Measurements from ENCODE around the gene HMOX1. TPM values are rescaled to one million over a fixed set of nuclear protein-coding genes. Genes with fewer than 3 reads are reported as not detected.
"Not testable (repeated sequence)": the region's sequence is repeated elsewhere in the genome, so short reads cannot be mapped to it uniquely, and the experiment has no call there.

The HMOX1 gene
- total and polyA plus RNA-seq, 12 donors, result 1.6 to 68.0 (median 4.2) TPM

DNA sequence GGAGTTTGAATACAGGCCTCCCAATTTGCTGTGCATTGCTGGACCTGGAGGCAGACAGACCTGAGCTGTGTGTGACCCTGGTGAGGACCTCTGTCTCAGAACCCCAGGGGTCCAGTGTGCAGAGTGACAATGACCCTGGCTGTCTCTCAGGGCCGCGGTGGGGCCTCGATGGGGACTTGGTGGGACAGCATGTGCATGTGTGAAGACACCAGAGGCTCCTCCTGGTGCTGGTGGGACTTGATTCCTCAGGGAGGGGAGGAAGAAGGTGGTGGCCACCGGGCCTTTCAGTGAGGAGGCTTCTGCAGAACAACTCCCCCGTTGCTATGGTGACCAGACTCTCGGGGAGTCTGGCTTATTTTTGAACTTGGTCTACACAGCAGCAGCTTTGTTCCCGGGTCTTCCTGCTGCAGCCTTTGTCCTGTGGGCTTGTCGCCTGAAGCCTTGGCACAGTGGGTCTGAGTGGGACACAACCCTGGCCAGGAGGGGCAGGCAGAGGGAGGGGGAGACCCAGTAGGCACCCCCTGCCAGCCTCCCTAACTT, 54.4 kb downstream of the HMOX1 start:
- no peak for TF ChIP-seq CTCF (IDR thresholded peaks at IDR 0.05)
- Histone ChIP-seq H3K4me1 (peaks cover 0 to 17% (median 8%) of the 10 kb centered on the region in 9 donors), H3K4me3 (no peak overlapping the region), H3K27ac (no peak overlapping the region), H3K27me3 (no peaks in the 10 kb centered on the region), H3K36me3 (peaks cover 0 to 25% (median 0%) of the 10 kb centered on the region in 9 donors), H3K9me3 (peaks cover 0 to 18% (median 10%) of the 10 kb centered on the region in 11 donors)
- DNase-seq, result no peak
- intact Hi-C loops (cut with DNase I), result loop anchor here in 4 of 10 donors (10.0 kb wide), 2 partner anchors 490 to 690 kb away; no protein-coding TSS in a partner anchor
- ATAC-seq, result no peak
- WGBS, 2 donors, result 75 to 84% methylated on average over 8 of the region's 8 CpGs

GRCh38 chr22:35436421-35436820, 55.5 kb downstream of the HMOX1 start:
- no peak for TF ChIP-seq CTCF (IDR thresholded peaks at IDR 0.05)
- Histone ChIP-seq H3K4me3 (no peak overlapping the region), H3K27me3 (no peaks in the 10 kb centered on the region), H3K36me3 (peaks cover 0 to 25% (median 0%) of the 10 kb centered on the region in 9 donors), H3K9me3 (peaks cover 0 to 18% (median 10%) of the 10 kb centered on the region in 11 donors), H3K4me1 (peaks cover 0 to 7% (median 3%) of the 10 kb centered on the region in 9 donors), H3K27ac (no peak overlapping the region)
- intact Hi-C loops (cut with DNase I), result loop anchor here in 4 of 10 donors (10.0 kb wide), 2 partner anchors 488 to 688 kb away; no protein-coding TSS in a partner anchor
- DNase-seq (no peak), ATAC-seq (no peak)
- 65 to 80% methylated on average over 5 of the region's 5 CpGs for WGBS, 2 donors

DNA sequence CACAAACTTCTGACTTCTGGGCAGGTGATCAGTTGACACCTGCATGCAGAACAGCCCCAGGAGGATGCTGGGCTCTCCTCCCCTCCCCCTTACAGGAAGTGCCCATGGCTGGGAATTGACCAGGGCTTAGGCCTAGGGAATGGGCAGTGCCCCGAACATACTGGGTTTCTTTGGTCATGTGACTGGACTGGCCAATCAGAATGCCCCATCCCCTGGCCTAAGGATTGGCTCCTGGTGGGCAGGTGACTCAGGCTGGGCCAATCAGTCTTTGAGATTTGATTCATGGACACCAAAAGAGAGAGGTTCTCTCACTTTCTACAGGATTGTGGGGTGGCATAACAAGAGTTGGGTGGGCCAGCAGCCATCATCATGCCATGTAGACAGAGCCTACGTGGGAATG, 56.2 kb downstream of the HMOX1 start:
- H3K36me3 ChIP-seq, result peaks cover 0 to 19% (median 0%) of the 10 kb centered on the region in 9 donors
- H3K27me3 ChIP-seq, result no peaks in the 10 kb centered on the region
- peaks cover 0 to 5% (median 0%) of the 10 kb centered on the region in 9 donors for H3K4me1 ChIP-seq
- intact Hi-C loops (cut with DNase I), result loop anchor here in 4 of 10 donors (10.0 kb wide), 2 partner anchors 488 to 688 kb away; no protein-coding TSS in a partner anchor
- TF ChIP-seq CTCF (IDR thresholded peaks at IDR 0.05), result no peak
- ATAC-seq (no peak), DNase-seq (no peak)
- WGBS, 2 donors, result 92 to 95% methylated on average over 2 of the region's 2 CpGs
- H3K9me3 ChIP-seq, result peaks cover 0 to 18% (median 10%) of the 10 kb centered on the region in 11 donors
- H3K4me3 ChIP-seq, result no peak overlapping the region
- H3K27ac ChIP-seq, result no peak overlapping the region

DNA sequence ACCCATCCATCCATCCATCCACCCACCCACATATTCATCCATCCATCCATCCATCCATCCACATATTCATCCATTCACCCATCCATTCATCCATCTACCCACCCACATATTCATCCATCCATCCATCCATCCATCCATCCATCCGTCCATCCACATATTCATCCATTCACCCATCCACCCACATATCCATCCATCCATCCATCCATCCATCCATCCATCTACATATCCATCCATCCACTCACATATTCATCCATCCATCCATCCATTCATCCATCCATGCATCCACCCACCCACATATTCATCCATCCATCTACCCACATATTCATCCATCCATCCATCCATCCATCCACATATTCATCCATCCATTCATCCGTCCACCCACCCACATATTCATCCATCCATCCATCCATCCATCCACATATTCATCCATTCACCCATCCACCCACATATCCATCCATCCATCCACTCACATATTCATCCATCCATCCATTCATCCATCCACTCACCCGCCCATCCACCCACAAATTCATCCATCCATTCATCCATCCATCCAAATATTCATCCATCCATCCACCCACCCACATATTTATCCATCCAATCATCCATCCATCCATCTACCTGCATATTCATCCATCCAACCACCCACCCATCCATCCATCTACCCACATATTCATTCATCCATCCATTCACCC, 57.9 kb downstream of the HMOX1 start:
- H3K36me3 ChIP-seq, H3K4me3 ChIP-seq, H3K27ac ChIP-seq, DNase-seq, ATAC-seq, H3K4me1 ChIP-seq, H3K9me3 ChIP-seq, H3K27me3 ChIP-seq: not testable (repeated sequence)
- intact Hi-C loops (cut with DNase I), result loop anchor here in 4 of 10 donors (10.0 kb wide), 2 partner anchors 486 to 686 kb away; no protein-coding TSS in a partner anchor
- WGBS, 2 donors, result 66% methylated on average over 3 of the region's 3 CpGs

Measured in heart right ventricle (tissue), 16 donors.